Cardiac fibroblast (primary cell): ENCODE measurements around the gene MED1.

ENCODE experiments used
- DNase-seq, 2 donors: peaks; one replicate each; pipeline versions ENCODE4 v3.0.0 to v3.0.0-alpha.2; 2010; ENCODE audit warnings: low read depth in 2 of 2
- H3K4me3 ChIP-seq, 2 donors: replicated peaks in 1 of 2; 1 replicate in 1 of 2; 2 replicates in 1 of 2; pipeline ENCODE4 v1.5.1; 2011; ENCODE audit warnings: low read depth in 2 of 2, low read length in 2 of 2, mild to moderate bottlenecking in 2 of 2, moderate library complexity in 1 of 2
- CTCF ChIP-seq: IDR thresholded peaks from one replicate; pipeline ENCODE4 v1.5.1; 2011; ENCODE audit warnings: low read depth, mild to moderate bottlenecking, low read length, inconsistent platforms

The MED1 gene

DNA sequence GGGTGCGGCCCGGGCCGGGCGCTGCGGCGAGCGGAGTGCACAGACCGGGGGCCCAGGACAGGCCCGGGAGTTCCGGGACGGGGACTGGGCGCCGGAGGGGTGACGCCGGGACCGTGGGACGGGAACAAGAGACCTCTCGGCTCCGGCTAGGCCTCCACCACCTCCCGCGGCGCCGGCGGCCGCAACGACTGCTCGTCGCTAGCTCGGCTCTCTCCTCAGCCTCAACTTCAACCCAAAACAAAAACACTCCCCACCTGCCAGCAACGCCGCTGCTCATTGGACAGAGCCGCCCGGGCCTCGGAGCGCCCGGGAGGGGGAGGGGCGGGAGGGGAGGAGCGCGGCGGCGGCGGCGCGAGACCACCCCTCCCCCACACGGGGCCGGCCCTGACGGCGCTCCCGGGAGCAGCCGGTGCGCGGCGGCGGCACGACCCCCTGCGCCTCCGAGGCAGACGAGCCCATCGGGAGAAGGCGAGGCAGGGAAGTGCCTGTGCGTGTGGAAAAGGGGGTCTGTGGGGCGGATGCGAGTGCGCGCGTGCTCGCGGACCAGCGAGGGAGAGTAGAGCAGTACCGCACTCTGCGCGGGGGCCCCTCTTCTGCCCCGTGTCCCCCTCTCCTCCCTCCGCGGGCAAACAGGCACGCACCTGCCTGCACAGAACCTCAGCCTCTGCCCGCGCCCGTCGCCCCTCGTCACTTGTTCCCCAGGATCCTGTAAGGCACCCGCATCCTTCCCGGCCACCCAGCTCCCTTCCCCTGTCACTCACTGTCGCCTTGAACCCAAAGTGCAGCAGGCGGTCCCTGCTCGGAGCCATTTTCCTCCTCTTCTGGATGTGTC lies 49.4 kb downstream of the MED1 start, which contains the start of gene FBXL20:
Gene FBXL20 (minus strand): TSS at position 215 of the 832 bp plus-strand sequence. CDS start 224 bp downstream, outside the sequence.
- H3K4me3 ChIP-seq: peak within 1 kb of the TSS; percentile 93
- TF ChIP-seq CTCF: no peak
- DNase-seq: peak; percentile 88 to 91

GRCh38 chr17:39400547-39401411 lies 50.3 kb downstream of the MED1 start:
- DNase-seq: peak; percentile 9 to 18
- TF ChIP-seq CTCF: no peak
- peak overlapping the region; percentile 93 for H3K4me3 ChIP-seq

GRCh38 chr17:39399791-39400190 lies 51.3 kb downstream of the MED1 start:
- H3K4me3 ChIP-seq: no peak overlapping the region
- TF ChIP-seq CTCF: no peak
- no peak for DNase-seq

- DNase-seq: peak; percentile 22 to 31
- no peak for TF ChIP-seq CTCF
- H3K4me3 ChIP-seq: no peak overlapping the region
Measured at GRCh38 chr17:39393736-39394135, 57.3 kb downstream of the MED1 start.

- no peak for DNase-seq
- no peak for TF ChIP-seq CTCF
- H3K4me3 ChIP-seq: no peak overlapping the region
Measured at GRCh38 chr17:39391448-39391847, 59.6 kb downstream of the MED1 start.

- TF ChIP-seq CTCF: no peak
- H3K4me3 ChIP-seq: no peak overlapping the region
- DNase-seq: no peak
Measured at GRCh38 chr17:39385040-39385439, 66.0 kb downstream of the MED1 start.
